Thyroid gland (tissue), 4 donors: ENCODE data around the gene EIF5A2.

Experiments used
- POLR2A ChIP-seq, 2 donors: fragments of 450-650 bp; IDR thresholded peaks; one replicate each; pipeline ENCODE4 v1.6.1; 2017; ENCODE audit warnings: antibody characterized with exemption in 2 of 2, mild to moderate bottlenecking in 2 of 2, moderate library complexity in 1 of 2
- TF ChIP-seq, protein P1 (sequence below), 6 experiments: fragments of 200-600 bp in 3 of 6; fragments of 450-650 bp in 3 of 6; sonication (generic) in 3 of 6; IDR thresholded peaks; one replicate each; pipeline ENCODE4 v1.5.1; 2016 to 2019; ENCODE audit warnings: antibody characterized with exemption in 6 of 6, mild to moderate bottlenecking in 2 of 6, inconsistent platforms in 1 of 6, moderate library complexity in 1 of 6

DNA sequence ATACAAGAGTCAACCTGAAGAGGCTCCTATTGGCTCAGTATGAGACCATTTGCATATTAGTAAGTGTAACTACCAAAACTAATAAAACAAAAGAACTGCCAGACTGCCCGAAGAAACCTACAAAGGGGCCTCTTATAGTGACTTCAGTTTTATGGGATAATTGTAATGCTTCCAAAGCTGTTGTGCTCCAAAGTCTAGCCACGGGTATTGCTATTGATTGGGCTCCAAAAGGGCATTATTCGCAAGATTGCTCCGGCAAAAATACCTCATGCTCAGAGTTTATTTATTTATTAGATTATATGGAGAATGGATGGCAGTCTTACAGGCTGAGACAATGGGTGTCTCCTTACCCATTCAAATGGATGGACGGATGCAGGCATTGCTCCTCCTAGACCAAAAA lies 49.8 kb downstream of the EIF5A2 start:
- TF ChIP-seq, protein P1, sequence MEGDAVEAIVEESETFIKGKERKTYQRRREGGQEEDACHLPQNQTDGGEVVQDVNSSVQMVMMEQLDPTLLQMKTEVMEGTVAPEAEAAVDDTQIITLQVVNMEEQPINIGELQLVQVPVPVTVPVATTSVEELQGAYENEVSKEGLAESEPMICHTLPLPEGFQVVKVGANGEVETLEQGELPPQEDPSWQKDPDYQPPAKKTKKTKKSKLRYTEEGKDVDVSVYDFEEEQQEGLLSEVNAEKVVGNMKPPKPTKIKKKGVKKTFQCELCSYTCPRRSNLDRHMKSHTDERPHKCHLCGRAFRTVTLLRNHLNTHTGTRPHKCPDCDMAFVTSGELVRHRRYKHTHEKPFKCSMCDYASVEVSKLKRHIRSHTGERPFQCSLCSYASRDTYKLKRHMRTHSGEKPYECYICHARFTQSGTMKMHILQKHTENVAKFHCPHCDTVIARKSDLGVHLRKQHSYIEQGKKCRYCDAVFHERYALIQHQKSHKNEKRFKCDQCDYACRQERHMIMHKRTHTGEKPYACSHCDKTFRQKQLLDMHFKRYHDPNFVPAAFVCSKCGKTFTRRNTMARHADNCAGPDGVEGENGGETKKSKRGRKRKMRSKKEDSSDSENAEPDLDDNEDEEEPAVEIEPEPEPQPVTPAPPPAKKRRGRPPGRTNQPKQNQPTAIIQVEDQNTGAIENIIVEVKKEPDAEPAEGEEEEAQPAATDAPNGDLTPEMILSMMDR (IDR thresholded peaks at IDR 0.05) = no peak
- no peak for TF ChIP-seq POLR2A (IDR thresholded peaks at IDR 0.05)
